A172 (cell line): ENCODE data around the gene TBX19. TPM values are rescaled to one million over a fixed set of nuclear protein-coding genes. Genes with fewer than 3 reads are reported as not detected.

Experiments
- DNase-seq: peaks from one replicate; pipeline ENCODE4 v3.0.0-alpha.2; 2015; ENCODE audit warnings: low spot score
- total RNA-seq: library from RNA; depleted of rRNA; stranded (reverse); fragments of >200 nt; shearing (Covaris generic); gene quantifications from 2 replicates; pipeline ENCODE4 v1.2.3, GENCODE V29; 2014; rRNA removed

Gene TBX19
- total RNA-seq, result 0.50 and 0.53 TPM in 2 replicates

- no peak for DNase-seq
Measured at GRCh38 chr1:168280296-168280927, at the start of gene TBX19. TSS of gene TBX19 (plus strand) at chr1:168280877. CDS start at chr1:168281091, 214 bp downstream.

- DNase-seq, result peak; percentile 67
Measured at GRCh38 chr1:168234846-168235547, 45.7 kb upstream of the TBX19 start.

- DNase-seq, result no peak
Measured at GRCh38 chr1:168235548-168235885, 45.2 kb upstream of the TBX19 start.

- DNase-seq, result no peak
Measured at GRCh38 chr1:168235937-168236336, 44.7 kb upstream of the TBX19 start.

GRCh38 chr1:168236836-168237611 is 43.7 kb upstream of the TBX19 start:
- no peak for DNase-seq

GRCh38 chr1:168243198-168243597 is 37.5 kb upstream of the TBX19 start:
- no peak for DNase-seq

GRCh38 chr1:168243636-168244212 is 37.0 kb upstream of the TBX19 start:
- DNase-seq, result no peak

- no peak for DNase-seq
Measured at GRCh38 chr1:168245042-168245441, 35.6 kb upstream of the TBX19 start.

GRCh38 chr1:168246506-168246905 is 34.2 kb upstream of the TBX19 start:
- no peak for DNase-seq

GRCh38 chr1:168252204-168252733 is 28.4 kb upstream of the TBX19 start:
- DNase-seq, result no peak

- no peak for DNase-seq
Measured at GRCh38 chr1:168256164-168256563, 24.5 kb upstream of the TBX19 start.

GRCh38 chr1:168257397-168257796 is 23.3 kb upstream of the TBX19 start:
- DNase-seq, result no peak

- no peak for DNase-seq
Measured at GRCh38 chr1:168259567-168259966, 21.1 kb upstream of the TBX19 start.

- no peak for DNase-seq
Measured at GRCh38 chr1:168260393-168260792, 20.3 kb upstream of the TBX19 start.

GRCh38 chr1:168261390-168261789 is 19.3 kb upstream of the TBX19 start:
- peak; percentile 60 for DNase-seq

- no peak for DNase-seq
Measured at GRCh38 chr1:168263130-168263529, 17.5 kb upstream of the TBX19 start.

- no peak for DNase-seq
Measured at GRCh38 chr1:168264296-168264695, 16.4 kb upstream of the TBX19 start.

- DNase-seq, result no peak
Measured at GRCh38 chr1:168265596-168265995, 15.1 kb upstream of the TBX19 start.

GRCh38 chr1:168266644-168267186 is 14.0 kb upstream of the TBX19 start:
- peak; percentile 30 for DNase-seq

- no peak for DNase-seq
Measured at GRCh38 chr1:168271636-168272035, 9.0 kb upstream of the TBX19 start.

- no peak for DNase-seq
Measured at GRCh38 chr1:168273575-168273974, 7.1 kb upstream of the TBX19 start.

GRCh38 chr1:168279253-168279652 is 1.4 kb upstream of the TBX19 start:
- no peak for DNase-seq
